NCI-H345 (cell line): ENCODE measurements around the gene KPNA4.
"Not testable (repeated sequence)": the region's sequence is repeated elsewhere in the genome, so short reads cannot be mapped to it uniquely, and the experiment has no call there.

Source experiments
- DNase-seq: peaks from one replicate; lab custom pipeline; 2025; lab: John Stamatoyannopoulos, UW

Gene KPNA4

GRCh38 chr3:160573955-160574525 lies 8.7 kb upstream of the KPNA4 start:
- not testable (repeated sequence) for DNase-seq

DNA sequence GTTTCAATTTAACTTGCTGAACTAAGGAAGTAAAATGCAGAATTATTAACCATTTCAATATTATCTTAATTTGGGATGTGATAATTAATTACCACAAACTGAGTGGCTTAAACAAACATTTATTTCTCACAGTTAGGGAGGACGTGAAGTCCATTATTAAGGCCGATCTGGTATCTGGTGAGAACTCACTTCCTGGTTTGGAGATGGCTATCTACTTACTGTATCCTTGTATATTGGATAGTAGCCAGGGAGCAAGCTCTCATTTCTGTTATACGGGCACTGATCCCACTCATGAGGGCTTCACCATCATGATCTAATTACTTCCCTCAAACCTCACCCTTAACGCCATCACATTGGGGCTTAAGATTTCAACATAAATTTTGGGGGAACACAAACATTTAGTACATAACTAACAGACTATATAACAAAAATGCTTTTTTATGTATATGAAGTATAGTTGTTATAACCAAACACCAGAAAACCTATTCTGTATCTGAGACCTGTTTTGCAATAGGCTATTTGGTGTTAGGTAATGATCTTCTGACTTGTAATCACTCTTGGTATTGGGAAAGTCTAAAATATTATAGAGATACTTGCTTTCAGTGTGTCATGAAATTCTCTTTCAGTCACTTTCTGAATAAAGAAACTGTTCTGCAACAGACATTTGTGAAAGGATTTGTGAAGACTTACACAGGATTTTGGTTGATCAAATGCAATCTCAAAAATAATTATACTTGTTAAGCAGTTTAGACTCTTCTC lies 4.7 kb upstream of the KPNA4 start:
- no peak for DNase-seq

DNA sequence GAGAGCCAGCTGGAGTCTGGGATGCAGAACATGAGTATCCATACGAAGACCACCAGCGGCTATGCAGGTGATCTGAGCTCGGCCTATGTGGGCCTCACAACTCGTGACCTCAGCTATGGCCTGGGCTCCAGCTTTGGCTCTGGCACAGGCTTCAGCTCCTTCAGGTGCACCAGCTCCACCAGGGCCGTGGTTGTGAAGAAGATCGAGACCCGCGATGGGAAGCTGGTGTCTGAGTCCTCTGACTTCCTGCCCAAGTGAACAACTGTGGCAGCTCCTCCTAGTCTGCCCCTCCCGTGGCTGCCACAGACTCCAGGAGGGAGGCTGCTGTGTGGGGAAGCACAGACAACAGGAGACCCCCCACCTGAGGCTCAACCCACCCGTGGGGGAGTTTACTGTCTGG lies 3.6 kb upstream of the KPNA4 start:
- no peak for DNase-seq

DNA sequence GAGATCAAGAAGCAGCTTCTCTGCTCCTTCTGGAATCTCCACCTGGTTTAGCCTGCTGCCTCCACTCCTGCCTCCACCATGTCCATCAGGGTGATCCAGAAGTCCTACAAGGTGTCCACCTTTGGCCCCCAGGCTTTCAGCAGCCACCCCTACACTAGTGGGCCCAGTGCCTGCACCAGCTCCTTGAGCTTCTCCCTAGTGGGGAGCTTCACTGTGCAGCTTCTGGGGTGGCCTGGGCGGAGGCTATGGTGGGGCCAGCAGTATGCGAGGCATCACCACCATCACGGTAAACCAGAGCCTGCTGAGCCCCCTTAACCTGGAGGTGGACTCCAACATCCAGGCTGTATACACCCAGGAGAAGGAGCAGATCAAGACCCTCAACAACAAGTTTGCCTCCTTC lies 2.4 kb upstream of the KPNA4 start:
- no peak for DNase-seq

DNA sequence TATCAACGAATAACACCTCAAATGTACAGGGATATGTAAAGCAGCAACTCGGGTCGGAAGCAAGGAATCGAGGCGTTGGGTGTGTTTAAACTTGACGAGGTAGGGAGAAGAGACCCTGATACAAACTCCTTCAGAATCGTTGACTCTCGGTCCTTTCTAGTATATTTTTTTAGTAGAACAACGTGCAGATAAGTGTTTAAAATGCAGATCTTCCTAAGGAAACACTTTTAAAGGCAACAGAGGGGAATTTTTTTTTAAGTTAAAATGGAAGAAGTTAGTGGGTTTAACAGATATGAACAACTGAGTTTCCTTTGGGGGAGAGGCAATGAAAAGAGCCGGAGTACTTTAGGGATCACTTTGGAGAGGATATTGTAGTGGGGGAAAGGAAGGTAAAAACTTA lies 1.1 kb upstream of the KPNA4 start:
- no peak for DNase-seq

DNA sequence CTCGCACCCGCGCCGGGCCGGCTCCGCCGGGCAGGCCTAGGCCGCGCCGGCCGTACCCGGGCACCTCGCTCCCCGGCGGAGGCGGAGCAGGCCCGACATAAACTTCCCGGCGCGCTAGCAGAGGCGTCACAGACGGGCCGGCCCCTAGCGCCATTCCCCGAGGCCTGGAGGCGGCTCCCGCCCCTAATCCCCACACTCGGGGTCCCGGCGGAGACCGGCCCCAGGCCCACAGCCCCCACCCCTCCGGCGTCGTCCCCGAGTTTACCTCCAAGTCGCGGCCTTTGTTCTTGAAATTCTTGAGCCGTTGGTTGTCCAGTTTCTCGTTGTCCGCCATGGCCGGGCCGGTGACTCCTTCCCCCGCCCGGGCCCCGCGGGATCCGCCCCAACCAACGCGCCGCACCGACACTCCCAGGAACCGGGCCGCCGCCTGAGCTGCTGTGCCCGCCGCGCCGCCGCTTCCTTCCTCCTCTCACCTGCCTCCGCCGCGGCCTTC lies 376 bp downstream of the KPNA4 start:
- DNase-seq: peak; percentile 26

DNA sequence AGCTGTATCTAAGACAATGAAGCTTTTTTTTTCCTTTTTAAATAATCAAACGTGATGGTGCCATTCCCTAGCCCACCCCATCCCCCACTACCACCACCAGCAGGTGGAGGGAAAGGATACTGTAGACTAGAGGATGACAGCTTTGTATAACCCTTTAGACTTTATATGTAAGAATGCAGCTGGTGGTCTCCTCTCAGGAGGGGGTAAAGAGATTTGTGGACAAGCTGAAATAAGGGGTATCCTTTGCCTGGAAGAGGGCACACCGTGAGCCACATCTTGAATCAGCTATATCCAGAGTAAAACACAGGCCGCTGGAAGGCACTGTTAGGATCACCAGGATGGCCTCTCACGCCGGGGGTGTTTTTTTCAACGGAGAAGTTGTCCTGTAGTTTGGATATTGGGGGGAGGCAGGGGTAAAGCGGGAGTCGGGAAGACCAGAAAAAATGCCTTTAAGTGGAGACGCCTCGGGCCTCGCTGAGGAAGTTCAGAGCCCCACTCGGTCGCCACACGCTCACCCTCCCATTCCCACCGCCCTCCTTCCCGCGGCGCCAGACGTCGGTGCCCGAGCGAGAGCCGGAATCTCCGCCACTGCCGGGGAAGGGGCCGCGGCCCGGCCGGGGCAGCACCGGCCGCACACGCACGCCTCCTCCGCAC lies 986 bp downstream of the KPNA4 start:
- DNase-seq: no peak

DNA sequence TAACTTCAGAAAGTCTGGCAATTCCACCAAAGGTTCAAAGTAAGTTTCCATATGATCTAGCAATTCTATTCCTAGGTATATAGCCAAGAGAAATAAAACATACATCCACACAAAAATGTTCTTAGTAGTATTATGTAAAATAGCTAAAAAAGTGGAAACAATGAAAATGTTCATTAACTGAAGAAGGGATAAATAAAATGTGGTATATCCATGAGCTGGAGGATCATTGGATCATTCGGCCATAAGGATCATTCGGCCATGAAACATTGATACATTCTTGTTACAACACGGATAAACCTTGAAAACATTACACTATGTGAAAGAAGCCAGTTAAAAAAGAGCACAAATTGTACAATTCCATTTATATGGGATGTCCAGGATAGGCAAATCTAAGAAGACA lies 2.4 kb downstream of the KPNA4 start:
- DNase-seq: no peak

DNA sequence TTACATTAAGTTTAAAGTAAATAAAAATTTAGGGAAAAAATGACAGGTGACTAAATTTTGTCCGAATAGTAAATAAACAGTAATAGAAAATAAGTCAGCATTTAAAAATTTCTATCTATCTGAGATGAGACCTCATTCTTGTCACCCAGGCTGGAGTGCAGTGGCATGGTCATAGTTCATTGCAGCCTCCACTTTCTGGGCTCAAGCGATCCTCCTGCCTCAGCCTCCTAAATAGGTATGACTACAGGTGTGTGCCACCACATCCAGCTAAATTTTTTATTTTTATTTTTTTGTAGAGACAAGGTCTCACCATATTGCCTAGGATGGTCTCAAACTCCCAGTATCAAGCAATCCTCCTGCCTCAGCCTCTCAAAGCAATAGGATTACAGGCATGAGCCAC lies 7.8 kb downstream of the KPNA4 start:
- no peak for DNase-seq

DNA sequence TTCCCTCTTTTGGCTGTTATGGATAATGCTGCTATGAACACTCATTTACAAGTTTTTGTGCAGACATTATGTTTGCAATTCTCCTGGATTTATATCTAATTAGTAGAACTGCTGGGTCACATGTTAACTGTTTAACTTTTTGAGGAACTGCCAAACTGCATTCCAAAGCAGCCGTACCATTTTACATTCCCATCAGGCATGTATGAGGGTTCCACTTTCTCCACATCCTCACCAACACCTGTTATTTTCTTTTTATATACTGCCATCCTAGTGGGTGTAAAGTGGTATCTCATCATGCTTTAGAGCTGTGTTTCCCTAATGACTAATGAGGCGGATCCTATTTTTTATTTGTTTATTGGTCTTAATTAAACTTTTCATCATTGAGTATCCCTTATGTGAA lies 9.2 kb downstream of the KPNA4 start:
- no peak for DNase-seq

- DNase-seq: no peak
Measured at GRCh38 chr3:160554980-160555379, 10.4 kb downstream of the KPNA4 start.

- no peak for DNase-seq
Measured at GRCh38 chr3:160553827-160554226, 11.5 kb downstream of the KPNA4 start.

DNA sequence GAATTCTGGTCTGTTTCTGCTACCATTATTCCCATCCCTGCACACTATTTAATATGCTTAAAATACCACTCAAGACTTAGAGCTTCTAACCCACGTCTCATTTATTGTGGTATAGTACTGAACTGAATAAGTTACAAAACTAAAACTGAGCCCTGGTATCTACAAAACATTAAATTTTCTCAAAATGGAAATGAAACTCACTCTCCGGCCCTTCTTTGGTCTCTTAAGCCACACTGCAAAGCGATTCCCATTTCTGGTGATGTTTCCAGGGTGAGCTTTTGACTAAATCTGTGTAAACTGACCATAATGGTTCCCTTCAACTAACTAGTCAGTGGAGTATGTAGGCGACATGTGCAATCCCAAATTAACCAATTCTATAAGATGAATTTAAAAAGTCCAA lies 18.6 kb downstream of the KPNA4 start:
- DNase-seq: no peak

GRCh38 chr3:160545504-160545871 lies 19.9 kb downstream of the KPNA4 start:
- DNase-seq: no peak

DNA sequence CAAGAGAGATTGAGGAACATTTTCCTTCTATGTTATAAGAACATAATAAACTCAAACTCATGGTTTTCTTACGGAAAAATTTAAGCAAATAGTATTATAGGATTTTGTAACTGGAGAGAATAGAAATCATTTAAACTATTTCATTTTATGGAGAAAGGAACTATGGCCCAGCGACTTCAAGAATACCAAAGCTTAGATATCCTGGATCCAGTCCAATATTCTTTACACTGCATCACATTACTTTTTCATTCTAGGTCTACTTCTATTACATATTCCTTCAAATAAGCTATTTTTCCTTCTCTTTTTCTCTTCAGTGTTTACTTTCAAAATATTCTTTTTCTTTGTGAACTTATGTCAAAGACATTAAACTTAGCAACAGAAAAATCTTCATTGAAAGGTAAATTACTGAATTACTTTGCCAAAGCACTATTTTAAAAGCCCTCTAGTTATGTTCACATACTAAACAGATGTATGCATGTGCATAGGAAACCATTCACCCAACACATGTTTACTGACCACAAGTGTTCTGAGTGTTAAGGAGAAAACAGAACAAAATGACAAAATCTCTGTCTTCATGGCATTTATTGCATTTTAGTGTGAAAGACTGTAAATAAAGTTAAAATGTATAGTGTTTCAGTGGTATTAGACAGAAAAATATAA lies 20.4 kb downstream of the KPNA4 start:
- DNase-seq: no peak

DNA sequence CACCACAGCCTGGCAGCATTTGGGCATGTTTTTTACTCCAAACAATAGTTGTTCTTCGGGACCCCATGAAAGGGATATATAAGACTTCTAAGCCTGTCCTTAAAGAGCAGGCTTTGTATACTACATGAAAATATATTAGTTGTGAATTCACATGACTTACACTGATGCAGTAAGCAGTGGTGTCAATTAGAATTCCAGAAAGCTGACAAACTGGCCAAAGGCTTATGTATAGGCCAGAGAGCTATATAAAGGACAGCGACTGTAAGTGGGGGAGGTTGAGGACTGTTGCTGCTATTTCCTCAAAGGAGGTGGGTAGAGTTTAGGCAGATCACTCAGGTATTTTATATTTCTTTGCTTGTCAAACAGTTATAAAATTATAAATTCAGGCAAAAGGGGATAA lies 24.8 kb downstream of the KPNA4 start:
- no peak for DNase-seq

GRCh38 chr3:160538895-160539294 lies 26.5 kb downstream of the KPNA4 start:
- DNase-seq: no peak

DNA sequence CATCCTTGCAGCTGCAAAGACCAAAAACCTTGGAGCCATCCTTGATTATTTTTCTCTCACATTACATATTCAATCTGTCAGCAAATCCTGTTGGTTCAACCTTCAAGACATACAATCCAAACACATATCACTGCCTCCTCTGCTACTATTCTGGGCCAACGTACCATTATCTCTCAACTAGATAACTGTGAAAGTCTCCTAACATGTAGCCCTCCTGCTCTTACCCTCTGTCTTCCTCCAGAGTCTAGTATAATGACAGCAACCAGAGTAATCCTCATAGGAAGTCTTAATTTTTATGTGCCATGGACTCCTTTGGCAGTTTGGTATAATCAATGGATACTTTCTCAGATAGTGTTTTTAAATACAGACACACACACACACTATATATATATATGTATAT lies 27.6 kb downstream of the KPNA4 start:
- DNase-seq: no peak

DNA sequence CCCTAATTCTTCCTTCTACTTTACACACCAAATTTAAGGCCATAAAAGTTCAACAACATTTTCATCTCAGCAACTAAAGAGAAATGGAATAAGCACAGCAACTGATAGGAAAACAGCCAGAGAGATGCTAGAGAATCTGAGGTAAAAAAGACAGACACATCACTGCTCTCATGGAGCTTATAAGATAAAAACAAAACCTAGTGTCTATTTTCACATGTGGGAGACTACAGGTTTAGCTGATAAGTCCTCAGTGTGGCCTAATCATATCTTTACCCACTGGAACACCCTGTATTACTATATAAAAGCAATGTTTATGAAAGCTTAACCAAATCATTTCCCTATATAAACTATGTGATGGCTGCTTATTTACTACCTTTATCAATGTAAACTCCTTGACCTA lies 33.0 kb downstream of the KPNA4 start:
- DNase-seq: no peak

- DNase-seq: no peak
Measured at GRCh38 chr3:160531311-160531710, 34.1 kb downstream of the KPNA4 start.

DNA sequence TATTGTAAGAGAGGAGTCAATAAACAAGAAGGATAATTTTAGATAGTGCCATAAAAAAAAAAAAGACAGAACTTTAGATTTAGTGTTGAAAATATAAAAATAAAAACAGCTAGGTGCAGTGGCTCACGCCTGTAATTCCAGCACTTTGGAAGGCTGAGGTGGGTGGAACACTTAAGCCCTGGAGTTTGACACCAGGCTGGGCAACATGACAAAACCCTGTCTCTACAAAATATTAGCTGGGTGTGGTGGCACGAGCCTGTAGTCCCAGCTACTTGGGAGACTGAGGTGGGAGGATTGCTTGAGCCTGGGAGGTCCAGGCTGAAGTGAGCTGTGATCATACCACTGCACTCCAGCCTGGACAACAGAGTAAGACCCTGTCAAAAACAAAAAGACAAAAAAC lies 49.0 kb downstream of the KPNA4 start:
- DNase-seq: not testable (repeated sequence)

- no peak for DNase-seq
Measured at GRCh38 chr3:160501325-160501724, 64.0 kb downstream of the KPNA4 start.

- no peak for DNase-seq
Measured at GRCh38 chr3:160498202-160498601, 67.2 kb downstream of the KPNA4 start.
